Skeletal muscle satellite cell (primary cell): ENCODE data around the gene ACOX1.
"Not testable (repeated sequence)": the region's sequence is repeated elsewhere in the genome, so short reads cannot be mapped to it uniquely, and the experiment has no call there.

Source experiments
- H3K27me3 ChIP-seq: 2 replicates; pipeline ENCODE4 v1.7.0; 2013; ENCODE audit warnings: low read length; ENCODE audit not compliant: control insufficient read depth, insufficient read depth
- H3K36me3 ChIP-seq: 2 replicates; pipeline ENCODE4 v1.7.0; 2013; ENCODE audit warnings: mild to moderate bottlenecking, control low read depth, low read length; ENCODE audit not compliant: insufficient read depth
- H3K4me1 ChIP-seq: 2 replicates; pipeline ENCODE4 v1.7.0; 2013; ENCODE audit warnings: low read length; ENCODE audit not compliant: control insufficient read depth, insufficient read depth
- H3K4me2 ChIP-seq: 2 replicates; pipeline ENCODE4 v1.7.0; 2013; ENCODE audit warnings: mild to moderate bottlenecking, low read length
- H3K4me3 ChIP-seq: 2 replicates; pipeline ENCODE4 v1.7.0; 2013; ENCODE audit warnings: low read length
- H3K9ac ChIP-seq: 2 replicates; pipeline ENCODE4 v1.7.0; 2013; ENCODE audit warnings: mild to moderate bottlenecking, low read depth, low read length, moderate library complexity
- H3K9me3 ChIP-seq: replicated peaks from 2 replicates; pipeline ENCODE4 v1.7.0; 2013; ENCODE audit warnings: mild to moderate bottlenecking, control low read depth, low read length

The ACOX1 gene

GRCh38 chr17:75975757-75976174 lies 3.2 kb downstream of the ACOX1 start:
- Histone ChIP-seq H3K4me1 (peaks cover 20% of the 10 kb centered on the region), H3K36me3 (peaks cover 17% of the 10 kb centered on the region), H3K9ac (no peak overlapping the region), H3K4me3 (peak overlapping the region; percentile 43), H3K27me3 (no peaks in the 10 kb centered on the region), H3K9me3 (no peaks in the 10 kb centered on the region), H3K4me2 (peak overlapping the region; percentile 67)

- not testable (repeated sequence) for H3K9me3 ChIP-seq, H3K27me3 ChIP-seq, H3K4me2 ChIP-seq, H3K9ac ChIP-seq, H3K4me3 ChIP-seq
- Histone ChIP-seq H3K36me3 (peaks cover 17% of the 10 kb centered on the region), H3K4me1 (peaks cover 17% of the 10 kb centered on the region)
Observed at GRCh38 chr17:75975187-75975586, 3.8 kb downstream of the ACOX1 start.

DNA sequence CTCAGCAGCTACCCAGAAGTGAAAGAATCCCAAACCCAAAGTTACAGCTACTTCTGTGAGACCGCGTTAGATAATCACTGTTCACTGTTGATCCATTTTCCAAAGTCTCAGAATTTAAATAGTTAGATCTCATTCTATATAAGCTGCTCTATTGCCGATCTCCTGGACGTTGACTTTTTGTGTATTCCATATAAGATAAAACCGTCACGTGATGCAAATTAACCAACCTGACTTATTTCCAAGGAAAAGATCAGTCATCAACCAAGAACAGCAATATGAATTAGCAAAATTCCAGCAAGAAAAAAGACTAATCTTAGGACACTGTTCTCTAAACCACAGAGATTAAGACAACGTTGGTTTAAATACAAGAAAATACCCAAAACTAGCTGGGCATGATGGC lies 8.3 kb downstream of the ACOX1 start:
- Histone ChIP-seq H3K36me3 (peaks cover 13% of the 10 kb centered on the region), H3K4me1 (peaks cover 5% of the 10 kb centered on the region)

DNA sequence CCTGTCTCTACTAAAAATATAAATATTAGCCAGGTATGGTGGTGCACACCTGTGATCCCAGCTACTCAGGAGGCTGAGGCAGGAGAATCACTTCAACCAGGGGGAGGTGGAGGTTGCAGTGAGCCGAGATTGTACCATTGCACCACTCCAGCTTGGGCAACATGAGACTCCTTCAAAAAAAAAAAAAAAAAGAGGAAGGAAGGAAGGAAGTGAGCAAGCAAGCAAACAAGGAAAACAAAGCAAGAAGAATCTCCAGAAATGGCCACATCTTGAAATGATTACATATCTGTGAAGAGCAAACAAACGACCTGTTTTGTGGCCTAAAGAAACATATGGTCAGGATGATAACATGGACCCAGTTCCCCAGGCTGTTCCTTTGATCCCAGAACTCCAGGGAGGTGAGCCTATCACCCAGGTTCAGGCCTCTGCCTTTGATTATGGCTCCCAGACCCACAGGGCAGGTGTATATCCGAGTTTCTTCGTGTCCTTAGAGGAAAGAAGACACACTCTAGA lies 8.9 kb downstream of the ACOX1 start:
- no peak overlapping the region for H3K9ac ChIP-seq
- no peak overlapping the region for H3K4me3 ChIP-seq

More for the DNA sequence above, 8.3 kb downstream of the ACOX1 start:
- no peak overlapping the region for H3K4me3 ChIP-seq
- H3K4me2 ChIP-seq = no peak overlapping the region
- no peak overlapping the region for H3K9ac ChIP-seq
- no peaks in the 10 kb centered on the region for H3K27me3 ChIP-seq
- H3K9me3 ChIP-seq = no peaks in the 10 kb centered on the region

DNA sequence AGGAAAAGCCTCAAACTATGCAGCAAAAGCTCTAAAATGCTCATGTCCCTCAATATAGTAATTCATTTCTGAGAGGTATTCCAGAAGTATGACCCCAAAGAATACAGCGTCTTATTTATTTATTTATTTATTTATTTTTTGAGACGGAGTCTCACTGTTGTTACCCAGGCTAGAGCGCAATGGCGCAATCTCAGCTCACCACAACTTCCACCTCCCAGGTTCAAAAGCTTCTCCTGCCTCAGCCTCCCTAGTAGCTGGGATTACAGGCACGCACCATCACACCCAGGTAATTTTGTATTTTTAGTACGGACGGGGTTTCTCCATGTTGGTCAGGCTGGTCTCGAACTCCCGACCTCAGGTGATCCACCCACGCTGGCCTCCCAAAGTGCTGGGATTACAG lies 9.9 kb downstream of the ACOX1 start:
- H3K27me3 ChIP-seq, H3K4me2 ChIP-seq, H3K9me3 ChIP-seq, H3K9ac ChIP-seq, H3K4me1 ChIP-seq, H3K4me3 ChIP-seq: not testable (repeated sequence)
- H3K36me3 ChIP-seq = peaks cover 16% of the 10 kb centered on the region

More for the DNA sequence above, 8.9 kb downstream of the ACOX1 start:
- Histone ChIP-seq H3K4me2 (no peak overlapping the region), H3K4me1 (peaks cover 5% of the 10 kb centered on the region), H3K9me3 (no peaks in the 10 kb centered on the region), H3K36me3 (peaks cover 13% of the 10 kb centered on the region), H3K27me3 (no peaks in the 10 kb centered on the region)

GRCh38 chr17:75965468-75965867 lies 13.5 kb downstream of the ACOX1 start:
- Histone ChIP-seq H3K36me3 (peaks cover 3% of the 10 kb centered on the region), H3K4me1 (peaks cover 4% of the 10 kb centered on the region), H3K27me3 (no peaks in the 10 kb centered on the region), H3K4me2 (no peak overlapping the region), H3K4me3 (no peak overlapping the region), H3K9ac (no peak overlapping the region), H3K9me3 (no peaks in the 10 kb centered on the region)

- Histone ChIP-seq H3K4me1 (no peaks in the 10 kb centered on the region), H3K9me3 (no peaks in the 10 kb centered on the region), H3K9ac (no peak overlapping the region), H3K4me3 (no peak overlapping the region), H3K27me3 (no peaks in the 10 kb centered on the region), H3K36me3 (peaks cover 15% of the 10 kb centered on the region), H3K4me2 (no peak overlapping the region)
Observed at GRCh38 chr17:75959839-75960511, 19.0 kb downstream of the ACOX1 start.

GRCh38 chr17:75959051-75959838 lies 19.7 kb downstream of the ACOX1 start:
- Histone ChIP-seq H3K9me3 (no peaks in the 10 kb centered on the region), H3K9ac (no peak overlapping the region)

DNA sequence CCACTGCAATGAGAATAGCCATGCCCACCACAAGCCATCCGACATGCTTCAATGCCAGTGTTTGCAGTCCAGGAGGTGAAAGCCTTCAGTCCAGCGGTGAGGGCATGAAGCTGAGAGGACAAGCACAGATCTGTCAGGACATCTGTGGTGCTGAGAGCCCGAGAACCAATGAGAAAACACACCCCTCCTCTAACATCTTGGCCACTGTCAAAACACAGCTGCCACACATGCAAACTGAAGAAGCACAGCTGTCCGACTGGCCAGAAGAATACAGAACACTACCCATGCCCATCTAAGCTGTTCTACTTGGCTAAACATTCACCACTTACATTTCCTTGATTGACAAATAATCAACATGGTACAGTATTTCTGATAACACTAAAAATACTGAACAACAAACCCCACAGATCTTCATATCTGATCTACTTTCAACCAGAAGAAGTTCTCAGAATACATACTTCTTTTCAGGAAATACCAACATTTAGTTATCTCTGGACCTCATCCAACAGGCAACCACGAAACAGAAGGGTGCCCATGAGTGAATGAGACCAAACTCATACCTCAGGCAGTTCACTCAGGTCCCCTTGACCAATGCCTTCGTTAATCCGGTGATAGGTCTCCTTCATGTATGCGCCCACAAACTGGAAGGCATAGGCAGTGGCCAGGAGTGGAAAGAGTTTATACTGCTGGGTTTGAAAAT lies 28.0 kb downstream of the ACOX1 start:
- no peak overlapping the region for H3K4me2 ChIP-seq
- H3K9me3 ChIP-seq = no peaks in the 10 kb centered on the region
- H3K36me3 ChIP-seq = peaks cover 74% of the 10 kb centered on the region
- no peak overlapping the region for H3K4me3 ChIP-seq
- no peak overlapping the region for H3K9ac ChIP-seq
- H3K4me1 ChIP-seq = peaks cover 18% of the 10 kb centered on the region
- no peaks in the 10 kb centered on the region for H3K27me3 ChIP-seq

More at GRCh38 chr17:75959051-75959838, 19.7 kb downstream of the ACOX1 start:
- H3K27me3 ChIP-seq = no peaks in the 10 kb centered on the region
- H3K4me2 ChIP-seq = no peak overlapping the region
- H3K4me1 ChIP-seq = no peaks in the 10 kb centered on the region
- peaks cover 14% of the 10 kb centered on the region for H3K36me3 ChIP-seq
- no peak overlapping the region for H3K4me3 ChIP-seq

DNA sequence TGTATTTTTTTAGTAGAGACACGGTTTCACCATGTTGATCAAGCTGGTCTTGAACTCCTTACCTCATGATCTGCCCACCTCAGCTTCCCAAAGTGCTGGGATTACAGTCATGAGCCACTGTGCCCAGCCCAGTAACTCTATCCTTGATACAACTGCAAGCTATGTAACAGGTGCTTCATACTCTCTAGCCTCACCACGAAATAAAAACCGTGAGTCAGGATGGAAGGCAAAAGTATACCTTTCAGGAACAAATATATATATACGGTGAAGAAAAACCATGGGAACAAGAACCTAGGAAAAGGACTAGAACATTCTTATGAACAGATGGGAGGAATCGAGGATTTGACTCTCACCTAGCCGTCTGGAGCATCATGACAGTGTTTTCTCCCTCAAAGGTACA lies 28.5 kb downstream of the ACOX1 start:
- Histone ChIP-seq H3K9ac (no peak overlapping the region), H3K4me3 (no peak overlapping the region), H3K9me3 (no peaks in the 10 kb centered on the region), H3K27me3 (no peaks in the 10 kb centered on the region), H3K4me1 (peaks cover 18% of the 10 kb centered on the region), H3K4me2 (no peak overlapping the region), H3K36me3 (peaks cover 73% of the 10 kb centered on the region)

- Histone ChIP-seq H3K27me3 (no peaks in the 10 kb centered on the region), H3K4me3 (no peak overlapping the region), H3K4me2 (no peak overlapping the region), H3K36me3 (peaks cover 43% of the 10 kb centered on the region), H3K9me3 (no peaks in the 10 kb centered on the region), H3K4me1 (peaks cover 9% of the 10 kb centered on the region), H3K9ac (no peak overlapping the region)
Observed at GRCh38 chr17:75945211-75945610, 33.8 kb downstream of the ACOX1 start.
